Sigmoid colon (tissue), 4 donors: ENCODE results near the gene RXFP4.
"Not testable (repeated sequence)": the region's sequence is repeated elsewhere in the genome, so short reads cannot be mapped to it uniquely, and the experiment has no call there.

ENCODE experiments used
- CTCF ChIP-seq, 4 experiments: fragments of 450-650 bp in 3 of 4; fragments of 200-600 bp in 1 of 4; IDR thresholded peaks; one replicate each; pipeline ENCODE4 v1.5.1; 2016 to 2019; ENCODE audit warnings: antibody characterized with exemption in 4 of 4, mild to moderate bottlenecking in 3 of 4, moderate library complexity in 2 of 4
- EP300 ChIP-seq, 4 donors: sonication (generic); formaldehyde crosslinking; IDR thresholded peaks; one replicate each; pipeline ENCODE4 v1.6.1; 2017; ENCODE audit warnings: antibody characterized with exemption in 4 of 4
- POLR2A ChIP-seq, 2 donors: fragments of 450-650 bp; IDR thresholded peaks; one replicate each; pipeline ENCODE4 v1.6.1; 2016; ENCODE audit warnings: antibody characterized with exemption in 2 of 2, mild to moderate bottlenecking in 2 of 2, moderate library complexity in 2 of 2
- POLR2AphosphoS5 ChIP-seq, 4 donors: sonication (generic); formaldehyde crosslinking; IDR thresholded peaks; one replicate each; pipeline ENCODE4 v1.6.1; 2017; ENCODE audit warnings: antibody characterized with exemption in 4 of 4

DNA sequence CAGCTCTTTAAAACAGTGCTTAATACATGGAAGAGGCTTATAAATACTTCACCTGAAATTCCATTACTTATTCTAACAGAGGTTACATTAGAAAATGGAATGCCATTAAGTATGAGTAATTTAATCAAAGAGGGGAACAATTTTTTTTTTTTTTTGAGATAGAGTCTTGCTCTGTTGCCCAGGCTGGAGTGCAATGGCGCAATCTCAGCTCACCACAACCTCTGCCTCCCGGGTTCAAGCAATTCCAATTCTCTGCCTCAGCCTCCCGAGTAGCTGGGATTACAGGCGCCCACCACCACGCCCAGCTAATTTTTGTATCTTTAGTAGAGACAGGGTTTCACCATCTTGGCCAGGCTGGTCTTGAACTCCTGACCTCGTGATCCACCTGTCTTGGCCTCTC is 45.8 kb upstream of the RXFP4 start:
- not testable (repeated sequence) for TF ChIP-seq CTCF, POLR2AphosphoS5, POLR2A, EP300 (IDR thresholded peaks at IDR 0.05)
